Stimulated activated CD4-positive, alpha-beta T cell treated with anti-CD3 and anti-CD28 coated beads, Interleukin-1b, Interleukin-23, amount 100 ng/mL, for 48 hours (primary cell): ENCODE data around the gene IL17RB.

Experiments
- DNase-seq: peaks from one replicate; pipeline ENCODE4 v3.0.0-alpha.2; 2020

Gene IL17RB, protein sequence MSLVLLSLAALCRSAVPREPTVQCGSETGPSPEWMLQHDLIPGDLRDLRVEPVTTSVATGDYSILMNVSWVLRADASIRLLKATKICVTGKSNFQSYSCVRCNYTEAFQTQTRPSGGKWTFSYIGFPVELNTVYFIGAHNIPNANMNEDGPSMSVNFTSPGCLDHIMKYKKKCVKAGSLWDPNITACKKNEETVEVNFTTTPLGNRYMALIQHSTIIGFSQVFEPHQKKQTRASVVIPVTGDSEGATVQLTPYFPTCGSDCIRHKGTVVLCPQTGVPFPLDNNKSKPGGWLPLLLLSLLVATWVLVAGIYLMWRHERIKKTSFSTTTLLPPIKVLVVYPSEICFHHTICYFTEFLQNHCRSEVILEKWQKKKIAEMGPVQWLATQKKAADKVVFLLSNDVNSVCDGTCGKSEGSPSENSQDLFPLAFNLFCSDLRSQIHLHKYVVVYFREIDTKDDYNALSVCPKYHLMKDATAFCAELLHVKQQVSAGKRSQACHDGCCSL

DNA sequence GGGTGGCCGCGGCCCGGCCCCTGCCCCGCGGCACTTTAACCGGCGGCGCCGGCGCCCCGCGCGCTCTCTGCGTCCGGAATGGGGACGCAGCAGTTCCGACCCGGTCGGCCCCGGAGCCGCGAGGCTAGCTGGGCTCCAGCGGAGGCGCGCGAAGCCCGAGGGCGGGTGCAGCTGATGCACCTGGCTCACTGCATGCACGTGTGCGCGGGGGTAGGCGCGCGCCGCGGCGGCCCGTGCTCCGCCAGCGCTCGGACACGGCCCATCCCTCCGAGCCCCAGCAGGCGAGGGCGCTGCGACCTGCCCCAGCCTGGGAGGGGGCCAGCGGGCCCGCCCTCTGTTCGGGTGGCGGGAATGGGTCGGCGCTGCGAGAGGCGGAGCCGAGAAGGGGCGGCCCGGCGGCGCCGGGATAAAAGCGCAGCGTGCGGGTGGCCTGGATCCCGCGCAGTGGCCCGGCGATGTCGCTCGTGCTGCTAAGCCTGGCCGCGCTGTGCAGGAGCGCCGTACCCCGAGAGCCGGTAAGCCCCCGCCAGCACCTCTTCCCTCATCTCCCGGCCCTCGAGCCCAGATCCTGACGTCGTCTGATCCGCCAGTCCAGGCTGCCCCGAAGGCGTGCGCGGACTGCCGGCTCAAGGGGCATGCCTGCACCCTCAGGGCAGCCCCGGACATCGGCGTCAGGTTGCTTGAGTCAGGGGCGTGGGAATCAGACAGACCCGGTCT, at the start of gene IL17RB, which contains the start of gene CHDH:
Gene IL17RB (plus strand): TSS at position 435 of the 717 bp plus-strand sequence. CDS start 21 bp downstream, at position 456.
Gene CHDH (minus strand): TSS at position 286 of the 717 bp plus-strand sequence. CDS start 22,411 bp downstream, outside the sequence.
- no peak for DNase-seq

DNA sequence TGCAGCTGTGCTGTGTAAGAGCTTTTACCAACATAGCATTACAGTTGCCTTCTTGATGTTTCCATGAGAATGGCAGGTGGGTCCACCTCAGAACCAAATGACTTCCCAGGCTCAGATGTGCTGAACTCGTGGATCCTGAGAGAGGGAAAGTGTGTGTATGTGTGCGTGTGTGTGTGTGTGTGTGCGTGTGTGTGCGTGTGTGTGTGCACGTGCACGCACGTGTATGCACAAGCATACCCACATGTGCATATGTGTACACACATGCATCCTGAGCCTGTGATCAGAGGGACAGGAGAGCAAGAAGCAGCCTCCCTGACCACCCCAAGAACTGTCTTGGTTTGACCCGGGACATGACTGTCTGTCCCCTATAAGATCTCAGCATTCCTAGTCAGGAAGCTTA, 48.2 kb upstream of the IL17RB start:
- no peak for DNase-seq

DNA sequence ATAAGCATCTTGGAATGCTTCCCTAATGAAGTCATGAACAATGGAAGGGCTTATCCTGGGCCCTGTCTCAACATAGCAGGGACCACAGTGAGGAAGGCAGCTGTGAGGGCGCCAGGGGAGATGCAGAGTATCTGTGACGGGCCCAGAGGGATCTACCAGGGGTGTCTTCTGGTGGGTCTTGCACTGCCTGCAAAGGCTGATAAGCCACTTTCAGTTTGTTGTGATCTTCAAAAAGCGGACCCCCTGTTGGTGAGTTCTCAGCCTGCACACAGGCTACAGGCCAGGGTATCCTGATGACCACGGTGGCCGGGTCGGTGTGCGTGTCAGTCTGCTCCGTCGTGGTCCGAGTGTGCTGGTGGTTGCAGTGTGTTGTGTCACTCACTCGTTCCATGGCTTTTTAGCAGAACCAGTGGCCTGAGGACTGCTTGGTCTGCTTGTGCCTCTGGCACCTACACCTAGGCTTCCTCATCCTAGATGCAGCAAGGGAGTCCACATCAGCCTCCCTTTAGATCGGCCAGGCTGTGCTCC, 47.0 kb upstream of the IL17RB start:
- DNase-seq: no peak

DNA sequence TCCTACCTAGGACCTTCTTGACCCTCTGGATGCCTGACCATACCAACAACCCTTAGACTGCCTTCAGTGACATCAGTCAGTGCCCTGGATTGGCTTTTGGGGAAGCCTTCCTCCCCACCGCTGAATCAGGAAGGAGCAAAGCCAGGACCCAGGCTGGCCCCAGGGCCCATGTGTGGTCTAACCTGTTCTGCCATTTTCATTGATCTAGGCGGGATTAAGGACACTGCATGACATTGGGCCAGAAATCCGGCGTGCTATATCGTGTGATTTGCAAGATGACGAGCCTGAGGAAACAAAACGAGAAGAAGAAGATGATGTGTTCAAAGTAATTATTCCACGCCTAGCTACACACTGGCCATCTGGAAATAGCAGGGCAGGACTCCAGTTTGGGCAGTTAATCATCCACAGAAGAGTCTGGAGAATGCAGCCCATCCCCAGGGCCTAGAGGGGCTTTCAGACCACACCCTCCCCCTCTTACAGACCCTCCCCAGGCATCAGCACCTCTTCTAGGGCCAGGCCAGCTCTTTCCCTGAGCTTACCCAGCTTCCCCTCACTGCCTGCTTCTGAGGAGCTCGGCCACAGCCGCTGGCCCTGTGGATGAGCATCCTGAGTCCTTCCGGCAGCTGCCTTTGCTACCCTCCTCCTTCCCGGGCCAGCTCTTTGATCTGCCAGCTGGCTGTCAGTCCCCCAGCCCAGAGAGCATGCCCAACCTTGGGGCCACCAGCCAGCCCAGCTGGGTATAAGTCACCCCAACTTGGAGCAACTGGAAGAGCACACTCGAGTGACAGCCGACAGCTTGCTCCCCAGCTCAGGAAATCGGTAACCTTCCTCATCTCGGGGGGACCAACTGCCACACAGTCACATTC, 46.1 kb upstream of the IL17RB start:
- DNase-seq: no peak

DNA sequence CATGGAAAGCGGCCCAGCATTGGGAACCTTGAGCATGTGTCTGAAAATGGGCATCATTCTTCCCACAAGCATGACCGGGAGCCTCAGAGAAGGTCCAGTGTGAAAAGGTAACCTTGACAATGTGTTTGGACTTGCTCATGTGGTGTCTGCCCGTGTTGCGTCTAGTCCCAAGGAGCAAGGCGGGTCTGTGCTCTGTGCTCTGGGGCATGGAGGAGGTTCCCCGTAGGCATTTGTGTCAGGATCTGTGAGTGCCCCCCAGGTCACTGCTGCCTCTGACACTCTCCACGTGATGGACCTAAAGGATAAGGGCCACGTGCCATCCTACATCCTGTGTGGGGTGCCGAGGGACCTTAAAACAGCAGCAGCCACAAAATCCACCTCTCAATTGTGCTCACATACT, 45.0 kb upstream of the IL17RB start:
- DNase-seq: no peak

DNA sequence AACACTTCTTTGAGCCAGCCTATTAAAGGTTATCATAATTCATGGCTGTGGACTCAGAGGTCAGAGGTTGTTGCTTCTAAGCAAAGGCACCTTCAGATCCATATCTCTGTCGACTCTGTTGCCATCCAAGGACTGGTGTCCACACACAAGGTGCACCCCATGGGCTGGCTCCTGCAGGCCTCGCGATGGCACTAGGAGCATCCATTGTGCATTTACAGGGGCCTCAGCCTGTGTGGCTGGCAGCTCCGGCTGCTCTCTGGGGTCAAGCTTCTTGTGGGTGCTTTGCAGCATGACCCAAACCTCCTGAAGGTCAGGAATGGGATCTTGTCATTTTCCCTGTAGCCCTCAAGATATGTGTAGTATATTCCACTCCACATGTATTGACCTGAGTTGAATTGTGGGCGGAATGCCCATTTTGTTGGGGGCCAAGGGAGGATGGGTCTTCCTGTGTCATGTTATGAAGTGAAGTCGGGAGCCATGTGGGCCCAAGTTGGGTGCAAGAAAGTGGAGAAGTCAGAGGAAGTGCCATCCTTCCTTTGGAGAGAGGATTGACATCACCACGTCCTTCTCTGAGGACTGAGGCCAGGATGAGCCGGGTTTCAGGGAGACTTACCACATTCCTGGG, 44.0 kb upstream of the IL17RB start:
- DNase-seq: no peak

DNA sequence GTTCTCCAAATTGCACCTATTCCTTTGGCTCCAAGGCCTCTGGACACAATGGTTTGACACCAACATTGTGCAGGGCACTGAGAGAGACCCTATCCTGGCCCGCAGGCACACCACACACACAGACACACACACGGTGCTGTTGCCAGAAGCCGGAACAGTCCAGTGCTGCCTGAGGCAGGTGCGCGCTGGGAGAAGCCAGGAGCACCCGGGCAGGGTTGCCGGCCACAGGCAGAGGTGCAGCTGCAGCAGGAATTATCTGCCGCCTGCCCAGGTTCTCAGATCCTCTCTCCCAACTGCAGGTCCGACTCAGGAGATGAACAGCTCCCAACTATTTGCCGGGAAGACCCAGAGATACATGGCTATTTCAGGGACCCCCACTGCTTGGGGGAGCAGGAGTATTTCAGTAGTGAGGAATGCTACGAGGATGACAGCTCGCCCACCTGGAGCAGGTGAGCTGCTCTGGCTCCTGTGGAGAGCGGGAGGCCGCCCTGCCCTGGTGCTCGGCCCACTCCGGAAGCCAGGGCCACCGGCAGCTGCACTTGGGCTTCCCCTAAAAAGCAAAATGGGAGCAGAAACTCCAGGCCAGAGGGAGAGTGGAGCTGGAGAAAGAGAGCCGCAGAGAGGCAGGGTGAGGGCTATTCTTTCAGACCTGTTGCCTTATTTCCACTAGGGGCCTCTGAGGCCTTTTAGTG, 43.1 kb upstream of the IL17RB start:
- no peak for DNase-seq

DNA sequence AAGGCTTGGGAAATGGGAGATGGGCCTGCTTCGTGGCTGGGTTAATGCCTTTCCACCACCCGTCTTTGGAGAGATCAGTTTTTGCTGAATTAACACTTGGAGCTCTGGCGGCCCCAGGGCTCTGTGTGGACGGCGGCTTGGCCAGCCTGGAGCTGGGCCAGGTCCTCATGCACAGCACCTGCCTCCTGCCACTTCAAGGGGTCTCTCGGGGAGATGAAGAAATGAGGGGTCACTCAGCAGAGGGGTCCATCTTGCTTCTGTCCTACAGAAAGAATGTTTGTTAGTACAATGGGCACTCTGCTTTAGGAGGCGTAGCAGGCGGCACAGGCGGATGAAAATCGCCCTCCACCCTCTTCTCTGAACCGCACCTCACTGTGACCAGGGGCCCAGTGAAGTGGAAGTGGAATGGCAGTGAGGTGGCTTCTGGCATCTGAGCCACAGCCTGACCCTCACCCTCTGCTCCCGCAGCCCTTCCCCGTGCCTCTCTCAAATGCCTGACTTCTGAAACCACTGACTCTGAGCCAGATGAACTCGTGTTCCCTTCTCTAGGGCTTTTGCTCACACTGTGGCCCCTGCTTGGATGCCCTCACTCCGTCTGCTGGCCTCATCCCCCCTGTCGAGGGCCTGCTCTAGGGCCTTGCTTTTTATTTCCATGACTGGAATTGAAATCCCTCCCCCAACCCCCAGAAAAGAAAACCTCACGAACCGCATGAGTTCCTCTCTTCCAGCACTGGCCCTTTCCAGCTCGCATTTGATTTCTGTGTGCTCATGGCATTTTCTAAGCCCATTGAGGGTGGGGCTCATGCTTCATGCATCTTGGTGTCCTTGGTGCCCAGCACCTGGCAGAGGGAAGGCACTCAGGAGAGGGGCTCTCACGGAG, 42.3 kb upstream of the IL17RB start:
- no peak for DNase-seq

DNA sequence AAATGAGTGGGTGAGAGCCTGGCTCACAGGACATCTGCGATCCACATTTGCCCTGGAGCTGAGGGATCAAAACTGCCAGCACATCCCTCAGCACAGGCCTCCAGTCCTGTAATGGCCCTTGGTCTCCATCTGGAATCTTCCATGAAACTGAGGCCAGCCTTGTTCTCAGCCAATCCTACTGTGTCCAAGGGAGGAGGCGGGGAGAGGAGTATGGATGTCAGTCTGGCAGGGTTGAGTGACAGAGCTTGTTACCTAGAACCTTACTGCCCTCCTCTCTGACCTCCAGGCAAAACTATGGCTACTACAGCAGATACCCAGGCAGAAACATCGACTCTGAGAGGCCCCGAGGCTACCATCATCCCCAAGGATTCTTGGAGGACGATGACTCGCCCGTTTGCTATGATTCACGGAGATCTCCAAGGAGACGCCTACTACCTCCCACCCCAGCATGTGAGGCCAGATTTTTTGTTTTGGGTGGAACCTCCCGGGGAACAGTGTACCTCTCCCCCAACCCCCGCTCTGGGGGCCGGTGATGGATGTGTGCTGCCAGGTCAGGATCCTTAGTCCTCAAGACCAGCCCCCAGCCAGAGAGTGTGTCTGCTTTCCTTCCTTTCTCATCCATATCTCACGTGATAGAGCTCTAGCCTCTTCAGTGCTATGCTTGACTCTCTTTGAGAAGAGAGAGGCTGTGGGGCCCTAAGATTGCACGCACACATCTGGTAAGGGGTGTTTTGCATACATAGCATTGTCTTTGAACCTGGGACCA, 41.5 kb upstream of the IL17RB start:
- no peak for DNase-seq

DNA sequence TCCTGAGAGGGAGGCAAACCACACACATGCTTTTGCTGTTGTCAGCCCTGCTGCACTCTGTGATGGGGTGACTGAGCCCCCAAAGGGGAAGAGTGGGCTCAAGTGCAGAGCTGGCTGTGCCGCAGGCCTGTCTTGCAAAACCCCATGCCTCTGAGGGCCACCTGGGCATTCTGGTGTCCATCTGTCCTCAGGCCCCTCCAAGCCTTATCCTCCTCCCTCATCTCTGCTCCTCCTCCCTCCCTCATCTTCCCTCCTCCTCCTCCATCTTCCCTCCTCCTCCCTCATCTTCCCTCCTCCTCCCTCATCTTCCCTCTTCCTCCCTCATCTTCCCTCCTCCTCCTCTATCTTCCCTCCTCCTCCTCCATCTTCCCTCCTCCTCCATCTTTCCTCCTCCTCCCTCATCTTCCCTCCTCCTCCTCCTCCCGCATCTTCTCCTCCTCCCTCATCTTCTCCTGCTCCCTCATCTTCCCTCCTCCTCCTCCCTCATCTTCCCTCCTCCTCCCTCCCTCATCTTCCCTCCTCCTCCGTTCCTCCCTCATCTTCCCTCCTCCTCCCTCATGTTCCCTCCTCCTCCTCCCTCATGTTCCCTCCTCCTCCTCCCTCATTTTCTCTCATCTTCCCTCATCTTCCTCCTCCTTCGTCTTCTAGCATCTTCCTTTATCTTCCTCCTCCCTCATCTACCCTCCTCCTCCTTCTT, 40.8 kb upstream of the IL17RB start:
- DNase-seq: no peak

DNA sequence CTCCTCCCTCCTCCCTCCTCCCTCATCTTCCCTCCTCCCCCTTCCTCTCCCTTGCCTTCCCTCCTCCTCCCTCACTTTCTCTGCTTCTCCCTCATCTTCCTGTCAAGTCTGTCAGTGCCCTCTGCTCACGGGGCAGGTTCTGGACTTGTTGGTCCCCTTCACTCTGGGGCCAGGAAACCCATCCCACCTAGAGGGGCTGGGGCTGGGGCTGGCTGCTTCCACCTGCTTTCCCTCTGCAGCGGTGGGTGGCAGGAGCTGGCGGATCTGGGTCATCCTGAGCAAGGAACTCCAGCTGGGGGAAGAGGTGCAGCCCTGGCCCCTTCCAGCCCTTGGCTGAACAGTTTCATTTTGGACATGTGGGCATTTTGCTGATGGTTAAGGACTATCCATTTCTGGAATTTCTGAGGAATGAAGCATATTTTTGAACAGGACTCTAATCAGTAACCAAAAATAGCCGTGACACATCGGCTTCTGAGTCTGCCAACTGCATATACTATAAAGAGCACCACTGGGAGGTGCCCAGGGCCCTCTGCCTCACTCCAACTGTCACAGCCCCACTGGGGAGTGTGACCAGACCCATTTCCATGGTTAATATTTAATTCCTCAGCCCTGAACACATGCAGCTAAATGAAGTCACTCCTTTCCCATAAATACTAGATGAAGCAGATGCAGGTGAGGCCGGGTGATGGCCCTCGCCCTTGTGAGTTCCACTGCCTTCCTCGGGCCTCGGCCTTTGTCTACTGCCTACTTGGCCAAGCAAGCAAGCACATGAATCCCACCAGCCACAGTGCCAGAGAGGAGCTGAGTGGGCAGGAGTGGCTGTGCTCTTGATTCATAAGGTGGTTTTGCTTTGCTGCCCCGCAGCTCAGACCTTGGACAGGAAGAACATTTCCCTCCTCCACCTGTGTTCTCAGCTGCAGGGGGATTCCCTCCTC, 39.9 kb upstream of the IL17RB start:
- DNase-seq: no peak

DNA sequence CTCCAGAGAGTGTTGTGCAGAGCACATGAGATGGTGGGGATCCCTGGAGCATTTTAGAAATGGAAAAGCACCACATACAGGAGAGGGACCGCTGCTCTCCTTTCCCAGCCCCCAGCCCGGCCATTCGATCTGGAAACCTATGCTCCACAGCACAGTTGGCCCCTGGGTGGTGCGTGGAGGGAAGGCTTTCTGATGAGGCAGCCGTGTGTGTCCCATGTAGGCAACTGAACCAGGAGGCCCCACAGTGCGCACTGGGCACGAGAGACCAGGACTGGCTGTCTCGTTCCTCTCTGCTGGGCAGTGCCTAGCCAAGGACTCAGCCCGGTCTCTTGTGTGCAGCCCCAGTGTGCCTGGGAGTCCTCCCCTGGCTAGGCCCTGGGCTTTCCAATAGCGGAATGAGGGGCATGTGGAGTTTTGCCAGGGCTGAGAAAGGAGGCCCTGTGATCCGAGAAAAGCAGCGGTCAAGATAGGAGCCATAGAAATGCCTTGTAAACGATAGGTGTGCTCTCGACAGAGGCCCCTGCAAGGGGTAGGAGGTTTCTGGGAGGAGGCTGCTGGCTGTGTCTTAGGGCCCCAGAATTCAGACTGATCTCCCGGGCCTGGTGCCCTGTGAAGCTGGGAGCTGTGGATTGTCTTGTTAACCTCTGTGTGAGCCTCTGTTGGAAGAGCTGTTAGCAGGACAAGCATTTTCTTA, 39.1 kb upstream of the IL17RB start:
- DNase-seq: no peak

DNA sequence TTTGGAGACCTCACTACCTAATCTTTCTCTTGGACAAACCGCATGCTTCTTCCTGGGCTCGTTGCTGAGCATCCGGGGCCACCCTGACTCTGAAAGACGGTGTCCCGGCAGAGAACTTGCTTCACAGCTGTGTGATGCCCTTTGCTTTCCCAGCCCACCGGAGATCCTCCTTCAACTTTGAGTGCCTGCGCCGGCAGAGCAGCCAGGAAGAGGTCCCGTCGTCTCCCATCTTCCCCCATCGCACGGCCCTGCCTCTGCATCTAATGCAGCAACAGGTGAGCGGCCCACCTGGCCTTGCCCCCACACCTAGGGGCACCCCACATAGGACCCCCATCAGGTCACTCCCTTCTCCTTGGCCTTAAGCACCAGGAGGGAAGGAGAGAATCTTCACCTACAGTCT, 37.9 kb upstream of the IL17RB start:
- no peak for DNase-seq

DNA sequence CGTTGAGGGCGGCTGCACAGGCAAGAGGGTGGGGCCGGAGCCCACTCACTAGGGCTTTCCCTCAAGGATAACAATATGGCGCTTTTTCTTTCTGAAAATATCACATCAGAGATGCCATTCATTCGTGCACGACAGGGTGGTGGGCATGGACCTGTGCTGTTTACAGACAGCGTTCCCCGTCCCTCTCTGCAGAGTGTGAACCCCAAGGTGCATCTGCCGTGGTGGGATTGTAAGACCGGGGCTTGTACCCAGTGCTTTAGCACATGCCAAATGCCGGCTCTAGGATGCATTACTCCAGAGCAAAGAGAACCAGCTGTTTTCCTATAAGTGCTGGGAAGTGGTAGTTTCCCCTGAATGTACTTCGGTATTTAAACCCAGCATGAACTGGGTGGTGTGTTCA, 37.1 kb upstream of the IL17RB start:
- DNase-seq: no peak

DNA sequence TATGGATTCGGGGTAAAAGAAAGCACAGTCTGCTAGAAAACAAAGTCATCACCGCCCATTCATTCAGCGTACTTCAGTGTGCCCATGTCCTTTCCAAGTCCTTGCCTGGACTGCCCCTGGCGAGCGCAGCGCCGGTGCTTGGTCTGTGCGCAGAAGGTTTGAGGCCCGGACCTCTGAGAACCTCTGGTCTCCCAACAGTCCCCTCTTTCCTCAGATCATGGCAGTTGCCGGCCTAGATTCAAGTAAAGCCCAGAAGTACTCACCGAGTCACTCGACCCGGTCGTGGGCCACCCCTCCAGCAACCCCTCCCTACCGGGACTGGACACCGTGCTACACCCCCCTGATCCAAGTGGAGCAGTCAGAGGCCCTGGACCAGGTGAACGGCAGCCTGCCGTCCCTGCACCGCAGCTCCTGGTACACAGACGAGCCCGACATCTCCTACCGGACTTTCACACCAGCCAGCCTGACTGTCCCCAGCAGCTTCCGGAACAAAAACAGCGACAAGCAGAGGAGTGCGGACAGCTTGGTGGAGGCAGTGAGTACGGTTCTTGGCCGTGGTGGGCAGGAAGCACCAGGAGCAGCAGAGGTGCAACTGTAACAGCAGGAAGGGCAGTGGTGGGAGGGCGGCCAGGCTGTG, 36.5 kb upstream of the IL17RB start:
- no peak for DNase-seq

DNA sequence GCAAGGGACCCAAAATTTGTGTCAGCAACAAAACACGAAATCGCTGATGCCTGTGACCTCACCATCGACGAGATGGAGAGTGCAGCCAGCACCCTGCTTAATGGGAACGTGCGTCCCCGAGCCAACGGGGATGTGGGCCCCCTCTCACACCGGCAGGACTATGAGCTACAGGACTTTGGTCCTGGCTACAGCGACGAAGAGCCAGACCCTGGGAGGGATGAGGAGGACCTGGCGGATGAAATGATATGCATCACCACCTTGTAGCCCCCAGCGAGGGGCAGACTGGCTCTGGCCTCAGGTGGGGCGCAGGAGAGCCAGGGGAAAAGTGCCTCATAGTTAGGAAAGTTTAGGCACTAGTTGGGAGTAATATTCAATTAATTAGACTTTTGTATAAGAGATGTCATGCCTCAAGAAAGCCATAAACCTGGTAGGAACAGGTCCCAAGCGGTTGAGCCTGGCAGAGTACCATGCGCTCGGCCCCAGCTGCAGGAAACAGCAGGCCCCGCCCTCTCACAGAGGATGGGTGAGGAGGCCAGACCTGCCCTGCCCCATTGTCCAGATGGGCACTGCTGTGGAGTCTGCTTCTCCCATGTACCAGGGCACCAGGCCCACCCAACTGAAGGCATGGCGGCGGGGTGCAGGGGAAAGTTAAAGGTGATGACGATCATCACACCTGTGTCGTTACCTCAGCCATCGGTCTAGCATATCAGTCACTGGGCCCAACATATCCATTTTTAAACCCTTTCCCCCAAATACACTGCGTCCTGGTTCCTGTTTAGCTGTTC, 35.0 kb upstream of the IL17RB start:
- DNase-seq: no peak
